Stimulated activated CD8-positive, alpha-beta memory T cell treated with anti-CD3 and anti-CD28 coated beads, Interleukin-4, amount 100 ng/mL, for 24 hours (primary cell): ENCODE data around the gene MSGN1.
"Not testable (repeated sequence)": the region's sequence is repeated elsewhere in the genome, so short reads cannot be mapped to it uniquely, and the experiment has no call there.

ENCODE experiments used
- DNase-seq: peaks from one replicate; pipeline ENCODE4 v3.0.0-alpha.2; 2020; ENCODE audit warnings: low read depth

MSGN1 gene

DNA sequence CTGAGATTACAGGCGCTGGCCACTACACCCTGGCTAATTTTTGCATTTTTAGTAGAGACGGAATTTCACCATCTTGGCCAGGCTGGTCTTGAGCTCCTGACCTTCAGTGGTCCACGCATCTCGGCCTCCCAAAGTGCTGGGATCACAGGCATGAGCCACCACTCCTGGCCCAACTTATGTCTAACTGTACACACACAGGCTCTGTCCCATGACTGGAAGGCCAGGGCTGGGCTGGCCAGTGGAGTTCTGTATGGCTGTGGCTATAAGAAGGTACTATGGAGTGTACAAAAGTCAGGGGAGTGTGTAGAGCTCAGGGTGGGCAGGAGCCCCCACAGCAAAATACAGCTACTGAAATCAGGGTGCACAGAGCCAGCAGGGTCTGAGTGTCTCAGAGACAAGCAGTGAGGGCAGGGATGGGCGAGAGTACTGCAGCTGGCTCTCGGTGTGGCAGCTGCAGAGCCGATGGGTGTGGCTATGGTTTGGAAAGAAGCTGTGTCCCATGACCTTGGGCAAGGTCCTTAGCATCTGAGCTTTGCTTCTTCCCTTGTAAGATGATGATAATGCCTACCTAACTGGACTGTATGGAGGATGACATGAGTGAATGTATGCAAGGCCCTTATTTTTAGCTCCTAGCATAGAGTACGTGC lies 10.4 kb upstream of the MSGN1 start:
- no peak for DNase-seq

DNA sequence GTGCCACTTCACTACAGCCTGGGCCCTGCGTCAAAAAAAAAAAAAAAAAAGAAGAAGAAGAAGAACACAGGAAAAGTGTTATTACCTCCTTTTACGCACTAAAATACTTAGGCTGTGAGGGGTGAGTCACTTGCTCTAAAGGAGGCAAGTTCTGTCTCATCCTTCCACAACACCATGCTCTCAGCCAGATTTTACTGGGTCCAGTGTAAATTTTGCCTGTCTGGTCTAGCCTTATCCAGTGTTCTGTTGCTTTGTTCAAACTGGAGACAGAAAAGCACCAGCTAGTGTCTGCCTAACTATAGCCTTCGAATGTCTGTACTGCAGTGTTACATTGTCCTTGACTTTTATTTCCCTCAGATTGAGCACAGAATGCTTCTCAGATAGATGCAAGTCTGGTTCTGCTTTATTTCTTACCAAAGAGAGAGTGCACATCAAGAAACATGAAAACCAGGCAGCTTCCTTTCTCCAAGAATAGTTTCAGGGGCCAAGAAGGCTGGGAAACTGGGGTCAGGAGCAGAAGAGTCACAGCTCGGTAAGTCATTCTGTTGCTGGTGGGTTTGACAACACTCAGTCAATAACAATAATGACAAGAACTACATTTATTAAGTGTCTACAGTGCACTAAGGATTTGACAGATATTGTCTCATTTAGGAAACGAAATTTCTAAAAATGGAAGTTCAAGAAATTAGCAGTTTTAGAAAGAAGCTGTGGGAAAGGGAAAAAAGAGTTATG lies 3.1 kb upstream of the MSGN1 start:
- DNase-seq = no peak

DNA sequence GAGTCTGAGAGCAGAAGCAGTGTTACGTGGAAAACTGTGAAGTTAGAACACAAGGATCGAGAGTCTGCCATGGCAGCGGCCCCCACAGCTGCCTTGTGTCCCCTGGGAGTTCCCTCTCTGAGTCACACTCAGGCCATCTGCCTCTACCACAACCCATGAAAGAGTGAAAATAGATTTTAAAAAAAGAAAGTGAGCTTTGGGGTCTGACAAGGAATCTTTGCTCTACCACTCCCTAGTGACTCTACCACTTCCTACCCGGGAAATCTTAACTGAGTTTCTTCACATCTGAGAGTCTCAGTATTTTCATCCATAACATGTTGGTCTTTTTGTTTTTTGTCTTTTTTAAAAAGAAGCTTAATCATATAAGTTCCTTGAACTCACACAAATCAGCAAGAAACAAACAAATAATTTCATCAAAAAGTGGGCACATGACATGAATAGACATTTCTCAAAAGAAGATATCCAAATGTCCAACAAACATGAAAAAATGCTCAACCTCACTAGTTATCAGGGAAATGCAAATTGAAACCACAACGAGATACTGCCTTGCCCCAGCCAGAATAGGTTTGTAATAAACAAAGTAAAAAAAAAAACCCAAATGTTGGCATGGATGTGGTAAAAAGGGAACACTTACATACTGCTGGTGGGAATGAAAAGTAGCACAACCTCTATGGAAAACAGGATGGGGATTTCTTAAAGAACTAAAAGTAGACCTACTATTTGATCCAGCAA lies 2.4 kb upstream of the MSGN1 start:
- DNase-seq = no peak

DNA sequence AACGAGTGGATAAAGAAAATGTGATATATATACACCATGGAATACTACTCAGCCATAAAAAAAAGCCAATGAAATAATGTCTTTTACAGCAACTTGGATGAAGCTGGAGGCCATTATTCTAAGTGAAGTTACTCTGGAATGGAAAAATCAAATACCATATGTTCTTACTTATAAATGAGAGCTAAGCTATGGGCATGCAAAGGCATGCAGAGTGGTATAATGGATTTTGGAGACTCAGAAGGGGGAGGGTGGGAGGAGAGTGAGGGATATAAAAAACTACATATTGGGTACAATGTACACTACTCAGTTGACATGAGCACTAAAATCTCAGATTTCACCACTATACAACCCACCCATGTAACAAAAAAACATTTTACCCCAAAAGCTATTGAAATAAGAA lies 1.7 kb upstream of the MSGN1 start:
- no peak for DNase-seq

DNA sequence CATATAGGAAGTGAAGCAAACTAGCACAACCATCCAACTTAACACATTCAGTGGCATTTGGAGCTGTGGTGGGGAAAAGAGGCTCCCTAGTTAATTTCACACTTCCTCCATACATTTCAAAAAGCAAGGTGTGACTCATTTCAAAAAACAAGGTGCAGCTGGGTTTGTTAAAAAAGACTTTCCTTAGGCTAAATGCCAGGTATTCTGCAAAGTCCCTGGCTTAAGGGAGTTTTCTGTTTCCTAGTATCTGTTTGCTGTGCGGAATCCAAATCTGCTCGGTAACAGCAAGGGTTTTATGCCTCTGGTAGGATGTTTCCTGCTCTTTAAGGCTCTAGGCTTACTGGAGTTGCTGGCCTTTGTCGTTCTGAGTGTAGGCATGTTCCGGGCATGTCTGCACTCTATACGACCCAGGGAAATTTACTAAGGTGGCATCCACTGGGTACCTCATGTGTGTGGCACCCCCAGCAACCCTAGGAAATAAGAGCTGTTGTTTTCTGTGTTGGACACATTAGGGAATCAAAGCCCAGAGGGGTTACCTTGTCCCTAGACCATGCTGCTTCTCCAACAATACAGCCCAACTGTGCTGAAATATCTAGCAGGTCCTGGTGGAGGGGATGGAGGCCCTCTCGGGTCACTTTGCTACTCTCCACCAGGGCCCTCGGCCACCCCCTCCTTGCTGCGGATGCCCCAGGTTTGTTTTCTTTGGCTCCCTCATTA lies 634 bp upstream of the MSGN1 start:
- DNase-seq = no peak

DNA sequence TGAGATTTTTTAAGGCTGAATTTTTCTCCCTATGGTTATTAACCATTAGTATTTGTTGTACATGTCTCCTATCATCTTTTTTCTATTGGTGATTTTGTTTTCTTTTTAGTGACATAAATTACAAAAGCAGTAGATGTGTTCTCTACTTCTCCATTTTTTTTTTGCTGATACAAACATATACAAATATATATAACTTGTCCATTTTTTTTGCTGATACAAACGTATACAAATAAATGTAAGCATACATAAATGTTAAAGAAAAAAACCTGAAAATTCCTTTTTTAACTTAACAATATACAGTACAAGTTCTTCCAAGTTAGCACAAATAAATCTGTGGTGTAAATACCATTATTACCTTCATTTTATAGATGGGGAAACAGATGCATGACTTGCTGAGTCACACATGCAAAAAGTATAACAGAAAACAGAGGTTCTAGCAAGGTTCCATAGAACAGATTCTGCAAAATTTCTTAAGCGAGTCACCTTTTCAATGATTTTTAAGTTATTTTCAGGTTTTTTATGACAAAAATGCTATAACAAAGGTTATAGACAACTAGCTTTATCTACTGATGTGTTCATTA lies 2.1 kb downstream of the MSGN1 start:
- no peak for DNase-seq

GRCh38 chr2:17821080-17821479 lies 4.8 kb downstream of the MSGN1 start:
- DNase-seq = no peak

GRCh38 chr2:17821535-17822444 lies 5.5 kb downstream of the MSGN1 start:
- DNase-seq = no peak

- DNase-seq = no peak
Observed at GRCh38 chr2:17822445-17823117, 6.3 kb downstream of the MSGN1 start.

DNA sequence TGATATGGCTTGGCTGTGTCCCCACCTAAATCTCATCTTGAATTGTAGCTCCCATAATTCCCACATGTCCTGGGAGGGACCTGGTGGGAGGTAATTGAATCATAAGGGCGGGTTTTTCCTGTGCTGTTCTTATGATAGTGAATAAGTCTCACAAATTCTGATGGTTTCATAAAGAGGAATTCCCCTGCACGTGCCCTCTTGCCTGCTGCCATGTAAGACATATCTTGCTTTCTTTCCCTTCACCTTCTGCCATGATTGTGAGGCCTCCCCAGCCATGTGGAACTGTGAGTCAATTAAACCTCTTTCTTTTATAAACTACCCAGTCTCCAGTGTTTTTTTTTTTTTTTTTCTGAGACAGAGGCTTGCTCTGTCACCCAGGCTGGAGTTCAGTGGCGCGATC lies 7.4 kb downstream of the MSGN1 start:
- not testable (repeated sequence) for DNase-seq

DNA sequence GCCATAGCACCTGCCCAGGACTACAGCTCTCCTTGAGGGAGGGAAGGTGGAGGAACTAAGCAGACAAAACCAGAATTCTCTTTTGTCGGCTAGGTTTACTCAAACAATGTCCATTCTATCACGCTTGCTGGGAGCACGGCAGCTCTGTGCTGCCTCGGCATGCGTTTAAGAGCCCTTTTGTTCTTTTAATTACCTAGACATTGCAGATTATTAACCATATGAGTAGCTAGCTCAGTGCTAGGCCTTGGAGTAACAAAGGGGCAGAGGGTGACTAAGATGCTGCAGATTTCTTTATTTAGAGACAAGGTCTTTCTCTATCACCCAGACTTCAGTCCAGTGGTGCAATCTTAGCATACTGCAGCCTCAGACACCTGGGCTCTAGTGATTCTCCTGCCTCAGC lies 11.1 kb downstream of the MSGN1 start:
- DNase-seq = no peak

DNA sequence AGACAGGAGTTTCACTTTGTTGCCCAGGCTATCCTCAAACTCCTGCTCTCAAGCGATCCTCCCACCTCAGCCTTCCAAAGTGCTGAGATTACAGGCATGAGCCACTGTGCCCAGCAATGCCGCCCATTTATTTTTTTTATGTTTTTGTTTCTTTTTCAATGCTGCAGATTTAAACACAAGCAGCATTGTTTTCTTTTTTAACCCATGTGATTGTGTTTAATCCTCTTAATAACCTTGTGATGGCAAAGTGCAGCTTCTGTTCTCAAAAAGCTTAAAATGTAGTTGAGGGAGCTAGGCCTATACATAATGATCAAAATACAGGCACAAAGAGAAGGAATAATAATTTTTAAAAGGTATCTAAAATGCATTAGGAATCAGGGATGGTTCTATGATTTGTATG lies 11.5 kb downstream of the MSGN1 start:
- no peak for DNase-seq

DNA sequence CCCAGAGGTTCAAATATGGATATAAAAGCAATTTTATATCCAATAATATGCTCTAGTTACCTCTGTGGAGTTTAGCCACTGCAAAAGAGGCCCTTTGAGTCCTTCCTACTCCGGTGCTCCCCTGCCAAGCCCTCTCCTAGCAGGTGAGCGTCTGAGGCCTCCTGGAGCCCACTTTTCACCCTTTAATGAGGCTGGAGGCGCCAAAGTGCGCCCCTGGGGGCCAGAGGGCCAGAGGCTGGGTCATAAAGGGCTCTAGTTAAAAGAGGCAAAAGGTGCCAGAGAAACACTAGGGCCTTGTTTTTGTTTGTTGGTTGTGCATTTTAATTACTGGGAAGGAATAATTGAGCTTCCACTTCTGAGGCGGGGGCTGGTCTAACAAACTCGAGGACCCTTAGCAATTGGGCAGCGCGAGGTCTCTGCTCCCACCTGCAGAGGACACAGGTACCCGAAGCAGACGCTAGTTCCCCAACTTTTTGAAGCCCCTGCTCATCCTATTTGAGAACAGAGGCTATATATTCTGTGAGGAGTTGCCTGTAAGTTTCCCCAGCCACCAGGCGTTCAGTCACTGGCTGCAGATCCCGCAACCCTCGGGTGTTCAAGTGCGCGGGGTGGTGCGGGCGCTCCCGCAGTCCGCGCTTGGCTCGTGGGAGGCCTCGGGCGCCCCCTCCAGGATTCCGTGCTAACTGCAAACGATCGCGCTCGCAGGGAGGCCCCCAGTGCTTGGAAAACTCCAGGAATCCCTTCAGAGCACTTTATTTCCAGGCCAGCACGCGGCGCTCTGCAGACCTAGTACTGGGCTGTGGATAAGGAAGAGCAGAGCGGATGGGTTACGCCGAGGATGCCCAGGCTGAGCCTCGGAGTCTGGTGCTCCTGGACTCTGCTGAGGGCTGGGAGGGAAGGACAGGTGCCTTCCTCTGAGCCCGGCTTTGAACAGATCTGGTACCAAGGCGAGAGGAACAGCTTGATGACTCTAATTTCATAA lies 14.1 kb downstream of the MSGN1 start:
- DNase-seq = peak; percentile 15

DNA sequence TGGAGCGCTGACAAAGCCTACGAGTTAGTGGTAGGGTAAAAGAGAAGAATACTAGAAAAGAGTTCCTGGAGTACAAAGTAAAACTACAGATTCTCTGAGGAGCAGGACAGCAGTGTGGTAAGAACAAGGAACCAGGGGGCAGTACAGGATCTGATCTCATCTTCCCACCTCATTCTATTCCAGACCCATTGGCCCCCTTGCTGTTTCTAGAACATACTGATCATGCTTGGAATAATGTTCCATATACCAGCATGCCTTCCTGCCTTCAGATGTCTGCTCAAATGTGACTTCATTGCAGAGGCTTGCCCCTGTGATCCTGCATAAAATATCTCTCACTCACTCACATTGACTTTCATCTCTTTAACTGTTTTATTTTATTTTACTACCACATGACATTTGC lies 19.3 kb downstream of the MSGN1 start:
- DNase-seq = no peak

- DNase-seq = no peak
Observed at GRCh38 chr2:17839959-17840358, 23.7 kb downstream of the MSGN1 start.

- no peak for DNase-seq
Observed at GRCh38 chr2:17843457-17843856, 27.2 kb downstream of the MSGN1 start.

DNA sequence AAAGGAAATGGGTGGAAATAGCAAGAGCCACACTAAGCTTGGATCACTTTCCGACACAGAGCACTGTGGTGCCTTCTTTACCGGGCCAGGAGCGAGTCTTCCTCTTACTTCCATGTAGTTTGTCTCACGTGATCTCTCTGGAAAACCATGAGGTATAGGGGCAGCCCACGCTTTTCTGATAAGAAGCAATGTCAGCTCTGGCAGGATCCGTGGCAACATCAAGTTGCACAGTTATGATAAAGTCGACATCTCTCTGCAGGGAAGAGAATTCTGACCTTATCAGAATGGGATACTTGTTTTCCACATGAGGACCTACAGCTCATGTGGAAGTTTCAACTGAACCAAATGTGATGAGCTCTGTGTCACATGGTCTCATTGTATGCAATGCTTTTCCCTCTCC lies 29.5 kb downstream of the MSGN1 start:
- DNase-seq = no peak

- no peak for DNase-seq
Observed at GRCh38 chr2:17846676-17847075, 30.4 kb downstream of the MSGN1 start.

DNA sequence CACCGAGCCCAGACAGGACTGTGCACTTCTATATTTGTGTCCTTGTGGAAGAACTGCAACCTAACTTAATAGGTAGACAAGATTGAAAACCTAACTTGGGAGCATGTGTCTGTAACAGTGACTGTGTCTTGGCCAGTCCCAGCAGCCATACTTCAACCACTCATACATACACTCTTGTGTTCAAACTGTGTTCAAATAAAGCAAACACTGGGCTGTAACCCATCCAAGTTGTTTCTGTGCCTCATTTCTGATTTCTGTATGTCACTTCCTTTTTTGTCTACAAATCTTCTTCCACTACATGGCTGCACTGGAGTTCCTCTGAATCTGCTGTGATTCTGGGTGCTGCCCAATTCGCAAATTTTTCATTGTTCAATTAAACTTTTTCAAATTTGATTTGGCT lies 31.0 kb downstream of the MSGN1 start:
- DNase-seq = no peak
